ENCODE results near the gene RTN4R.
"Not testable (repeated sequence)": the region's sequence is repeated elsewhere in the genome, so short reads cannot be mapped to it uniquely, and the experiment has no call there.

The RTN4R gene

DNA sequence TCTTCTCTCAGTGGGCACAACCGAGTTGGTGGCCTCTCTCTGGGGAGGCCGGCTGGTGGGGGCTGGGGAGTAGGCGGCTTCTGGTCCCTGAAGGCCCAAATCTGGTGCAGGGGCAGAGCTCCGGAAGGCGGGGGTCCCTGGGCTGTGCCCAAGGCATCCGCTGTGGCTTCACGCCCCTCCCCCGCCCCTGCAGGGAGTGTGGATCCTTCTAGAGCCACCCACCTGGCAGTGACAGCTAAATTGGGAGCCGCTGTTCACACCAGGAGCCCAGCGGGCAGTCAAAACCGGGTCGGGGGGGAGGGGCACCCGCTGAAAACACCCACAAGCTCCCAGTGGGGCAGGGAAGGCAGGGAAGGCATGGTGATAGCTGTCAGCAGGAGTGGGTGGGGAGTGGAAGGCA lies 4.6 kb upstream of the RTN4R start:
- in situ Hi-C loops (cut with MboI; ENCODE audit: low sequenced_read_pairs): no loop called here

DNA sequence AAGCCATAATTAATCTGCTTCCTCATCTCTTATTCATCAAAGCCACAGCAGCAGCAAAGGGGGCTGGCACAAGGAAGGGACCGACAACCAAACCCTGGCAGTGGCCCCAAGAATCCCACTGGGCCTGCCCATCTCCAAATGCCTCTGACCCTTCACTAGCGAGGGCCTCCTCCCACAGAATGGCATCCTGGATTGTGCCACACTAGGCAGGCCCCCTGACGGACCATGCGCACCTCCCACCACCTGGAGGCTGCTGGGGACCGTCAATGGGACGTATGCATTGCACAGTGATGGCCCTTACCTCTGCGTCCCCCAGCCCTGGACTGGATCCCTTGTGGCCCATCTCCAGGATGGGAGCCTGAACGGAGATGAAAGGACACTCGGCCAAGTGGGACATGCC lies 4.1 kb upstream of the RTN4R start:
- in situ Hi-C loops (cut with MboI; ENCODE audit: low sequenced_read_pairs): no loop called here

DNA sequence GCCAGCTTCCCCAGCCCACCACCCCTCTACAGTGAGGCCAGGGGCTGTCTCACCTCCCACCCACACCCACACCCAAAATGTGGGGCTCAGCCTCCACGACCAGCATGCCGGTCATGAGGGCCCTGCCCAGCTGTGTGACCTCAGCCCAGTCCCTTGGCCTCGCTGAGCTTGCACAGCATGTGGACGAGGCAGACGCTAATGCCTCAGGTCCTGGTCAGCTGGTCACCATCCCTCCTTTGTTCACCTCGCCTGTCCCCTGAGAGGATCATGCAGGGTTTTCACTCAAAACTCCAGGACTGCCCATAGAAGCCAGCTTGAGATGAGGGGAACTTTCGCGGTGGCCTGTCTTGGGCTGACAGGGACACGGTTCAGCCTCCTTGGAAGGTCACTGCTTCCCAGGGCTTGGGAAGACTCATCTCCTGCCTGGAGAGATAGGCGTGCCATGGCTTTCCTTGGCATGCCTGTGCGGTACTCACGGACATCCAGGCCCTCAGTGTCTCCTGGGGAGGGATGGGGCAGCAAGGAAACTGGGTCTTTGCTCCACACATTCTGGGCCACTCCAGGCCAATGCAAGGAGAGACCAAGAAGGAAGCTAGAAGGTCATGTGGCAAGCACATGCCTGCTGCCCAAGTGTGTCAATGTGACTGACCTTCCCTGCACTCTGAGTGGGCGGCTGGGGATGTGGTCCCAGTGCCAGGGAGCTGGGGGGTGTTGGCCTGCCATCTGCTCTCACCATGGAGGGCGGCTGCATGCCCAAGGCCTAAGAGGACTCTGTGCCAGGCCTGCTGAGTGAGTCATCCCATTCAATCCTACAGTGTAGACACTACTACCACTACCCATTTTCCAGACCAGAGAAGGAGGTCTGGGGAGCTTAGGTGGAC lies 3.2 kb upstream of the RTN4R start:
- in situ Hi-C loops (cut with MboI; ENCODE audit: low sequenced_read_pairs): no loop called here

DNA sequence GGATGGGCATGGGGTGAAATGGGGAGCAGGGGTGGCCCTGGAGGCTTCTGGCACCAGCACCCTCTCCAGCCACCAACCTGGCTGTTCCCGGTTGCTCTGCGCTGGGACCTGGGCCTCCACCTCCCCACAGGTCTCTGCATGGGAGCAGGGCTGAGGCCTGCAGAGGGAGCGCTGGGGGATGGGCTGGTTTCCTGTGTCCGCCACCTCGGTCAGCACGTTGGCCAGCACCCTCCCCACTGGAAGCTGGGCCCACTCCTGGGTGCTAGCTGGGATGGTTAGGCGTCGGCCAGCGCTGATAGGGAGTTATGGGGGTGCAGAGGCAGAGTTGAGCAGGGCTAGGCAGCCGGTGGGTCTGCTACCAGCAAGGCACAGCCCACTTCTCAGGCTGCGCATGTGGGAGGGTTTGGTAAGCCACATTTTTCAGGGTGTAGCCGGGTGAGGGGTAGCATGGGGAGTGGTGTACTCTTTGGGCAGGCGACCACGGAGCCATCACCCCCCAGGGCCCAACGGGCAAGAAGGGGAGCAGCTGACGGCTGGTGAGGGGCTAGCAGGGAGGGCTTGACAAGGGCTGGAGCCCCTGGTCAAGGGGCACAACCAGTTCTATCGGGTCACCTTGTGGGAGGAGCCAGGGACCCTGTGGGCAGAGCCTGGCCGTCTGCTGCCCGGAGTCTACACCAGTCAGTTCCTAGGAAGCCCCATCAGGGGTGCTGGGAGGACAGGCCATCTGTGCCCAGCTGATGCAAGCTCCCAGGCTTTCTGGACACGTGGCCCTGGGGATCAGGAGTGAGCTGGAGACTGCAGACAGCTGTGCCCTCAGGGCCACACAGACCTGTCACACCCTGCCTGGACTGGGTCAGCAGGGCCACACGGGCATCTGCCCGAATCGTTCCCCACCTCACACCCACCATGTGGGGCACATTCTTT lies 2.3 kb upstream of the RTN4R start:
- in situ Hi-C loops (cut with MboI; ENCODE audit: low sequenced_read_pairs): not testable (repeated sequence)

DNA sequence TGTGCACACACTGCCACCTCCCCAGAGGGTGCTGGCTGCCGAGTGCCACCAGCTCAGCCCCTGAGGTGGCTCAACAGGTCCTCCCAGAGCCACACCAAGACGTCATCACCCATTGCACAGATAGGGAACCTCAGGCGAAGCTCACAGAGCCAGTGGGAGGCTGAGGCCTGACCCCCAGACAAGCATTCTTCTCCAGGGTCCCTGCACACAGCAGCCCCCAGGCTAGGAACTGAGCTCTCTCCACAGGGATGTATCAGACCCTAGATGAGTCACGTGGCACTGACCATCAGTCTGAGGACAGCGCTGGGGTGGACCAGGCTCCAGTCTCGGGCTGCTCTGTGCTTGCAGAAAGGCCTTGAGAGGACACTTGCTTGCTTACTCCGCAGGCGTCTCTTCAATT lies 1.6 kb upstream of the RTN4R start:
- in situ Hi-C loops (cut with MboI; ENCODE audit: low sequenced_read_pairs): loop anchor here (10.0 kb wide), 1 partner anchor 115 kb away; the partner anchor contains the start of gene CCDC188

DNA sequence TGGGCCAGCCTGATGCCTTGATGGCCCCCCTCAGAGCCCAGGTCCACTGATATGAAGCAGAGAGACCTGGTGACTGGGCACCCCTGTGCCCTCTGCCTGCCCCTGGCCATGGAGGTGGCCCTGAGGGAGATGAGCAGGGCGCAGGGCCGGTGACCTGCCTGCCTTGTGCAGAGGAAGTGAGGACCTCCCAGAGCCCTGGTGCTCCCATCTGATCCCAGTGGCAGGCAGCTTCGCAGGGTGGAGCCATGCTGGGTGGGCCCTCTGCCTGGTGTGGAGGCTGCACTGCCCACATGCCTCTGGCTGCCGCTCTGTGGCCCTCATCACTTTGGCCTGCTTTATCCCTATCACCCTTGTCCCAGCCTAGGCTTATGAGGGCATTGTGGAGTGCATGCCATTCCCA lies 1.1 kb upstream of the RTN4R start:
- in situ Hi-C loops (cut with MboI; ENCODE audit: low sequenced_read_pairs): loop anchor here (10.0 kb wide), 1 partner anchor 114 kb away; the partner anchor contains the start of gene CCDC188

DNA sequence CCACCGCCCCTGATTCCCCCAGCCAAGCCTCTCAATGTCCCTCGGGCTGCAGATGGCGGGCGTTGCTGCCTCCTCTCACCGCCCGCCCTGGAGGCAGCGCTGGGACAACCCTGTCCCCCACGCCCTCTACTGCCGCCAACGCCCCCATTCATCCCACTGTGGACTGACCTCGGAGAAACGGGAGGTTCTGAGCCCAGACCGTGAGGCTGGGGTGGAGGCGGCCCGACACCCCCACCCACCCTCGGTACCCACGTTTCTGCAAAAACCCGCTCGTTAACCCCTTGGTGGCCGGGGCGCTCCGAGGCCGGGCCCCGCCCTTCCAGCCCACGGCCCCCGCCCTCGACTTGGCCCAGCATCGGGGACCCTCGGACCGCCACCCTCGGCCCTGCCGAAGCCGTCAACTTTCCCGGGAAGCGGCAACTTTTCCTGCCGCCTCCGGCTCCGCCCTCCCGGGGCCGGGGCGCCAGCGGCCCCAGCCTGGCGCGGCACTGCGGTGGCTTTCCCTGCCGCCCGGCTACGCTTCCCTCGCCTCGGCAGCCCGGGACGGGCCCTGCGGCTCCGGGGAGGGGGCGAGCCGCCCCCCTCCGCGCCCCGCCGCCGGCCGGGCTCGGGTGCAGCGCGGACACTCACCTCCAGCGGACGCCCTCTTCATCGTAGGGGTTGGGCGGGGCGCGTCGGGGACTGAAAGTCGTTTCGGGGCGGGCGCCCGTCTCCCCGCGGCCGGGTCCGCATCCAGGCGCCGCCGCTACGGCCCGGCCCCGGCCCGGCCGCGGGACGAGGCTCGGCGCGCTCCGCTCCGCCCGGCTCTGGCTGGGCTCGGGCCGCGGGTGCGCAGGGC lies 458 bp downstream of the RTN4R start:
- in situ Hi-C loops (cut with MboI; ENCODE audit: low sequenced_read_pairs): loop anchor here (10.0 kb wide), 1 partner anchor 113 kb away; the partner anchor contains the start of gene CCDC188

DNA sequence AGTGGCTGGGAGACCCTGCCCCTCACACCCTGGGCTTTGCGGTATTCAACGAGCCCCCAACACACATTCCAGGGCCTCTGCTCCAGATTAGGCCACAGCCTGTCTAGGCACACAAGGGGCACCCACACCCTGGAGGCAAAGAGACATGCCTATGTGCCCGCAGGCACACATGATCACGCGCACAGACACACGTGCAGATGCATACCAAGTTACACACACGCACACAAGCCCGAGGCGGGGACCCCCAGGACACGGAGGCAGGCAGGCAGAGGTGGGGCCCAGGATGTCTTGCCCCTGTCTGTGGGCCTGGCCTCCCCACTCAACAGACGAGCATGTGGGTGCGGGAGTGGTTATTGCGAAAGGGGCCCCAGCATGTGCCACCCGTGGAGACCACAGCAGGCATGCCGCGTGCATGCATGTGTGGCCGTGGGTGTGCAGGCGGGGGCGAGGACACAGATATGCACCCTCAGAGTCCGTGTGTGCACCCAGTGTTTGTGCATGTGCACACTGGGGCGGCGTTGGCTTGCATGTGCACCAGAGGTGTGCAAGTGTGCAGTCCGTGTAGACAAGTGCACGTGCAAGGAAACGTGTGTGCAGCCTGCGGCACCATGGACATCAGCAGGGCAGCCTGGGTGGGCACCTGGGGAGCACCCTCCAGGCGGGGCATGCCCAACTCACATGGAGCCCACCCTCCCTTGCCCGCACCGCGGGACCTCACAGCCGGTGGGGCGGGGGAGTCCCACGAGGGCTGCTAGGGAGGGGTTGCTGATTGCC lies 1.3 kb downstream of the RTN4R start:
- in situ Hi-C loops (cut with MboI; ENCODE audit: low sequenced_read_pairs): loop anchor here (10.0 kb wide), 1 partner anchor 112 kb away; the partner anchor contains the start of gene CCDC188

DNA sequence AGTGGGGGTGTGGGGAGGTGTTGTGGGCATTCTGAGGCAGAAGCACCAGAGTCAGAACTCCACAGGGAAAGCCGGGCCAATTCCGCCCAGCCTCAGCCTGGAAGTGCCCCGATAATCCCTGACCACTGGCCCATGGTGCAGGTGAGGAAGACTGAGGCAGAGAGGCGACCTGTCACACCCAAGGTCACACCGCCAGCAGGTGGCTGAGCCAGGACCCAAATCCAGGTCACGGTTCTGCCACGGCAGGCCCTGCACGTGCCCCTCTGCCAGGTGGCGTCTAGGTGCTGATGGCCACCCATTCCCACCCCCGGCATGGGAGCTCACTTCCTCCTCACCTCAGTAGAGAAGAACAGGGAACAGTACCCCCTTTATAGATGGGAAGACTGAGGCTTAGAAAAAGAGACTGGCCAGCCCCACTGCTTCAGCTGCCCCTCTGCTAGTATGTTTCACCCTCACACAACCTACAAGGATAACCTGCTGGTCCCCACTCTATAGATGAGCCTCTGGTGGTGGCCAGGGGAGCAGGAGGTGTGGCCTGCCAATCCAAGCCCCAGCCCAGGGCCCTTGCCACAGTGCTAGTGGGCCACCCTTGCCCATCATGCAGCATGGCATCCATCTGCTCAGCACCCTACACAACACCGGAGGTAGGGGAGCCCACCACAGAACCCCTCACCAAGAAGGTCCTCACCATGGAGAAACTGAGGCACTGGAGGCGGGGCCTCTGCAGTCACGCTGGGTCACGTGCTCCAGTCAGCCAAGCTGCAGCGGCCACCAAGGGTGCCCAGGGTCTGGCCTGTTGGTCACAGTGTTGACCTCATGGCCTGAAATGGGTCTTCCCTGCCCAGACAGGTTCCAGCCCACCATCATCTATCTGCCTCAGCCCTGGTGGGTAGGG lies 2.1 kb downstream of the RTN4R start:
- in situ Hi-C loops (cut with MboI; ENCODE audit: low sequenced_read_pairs): loop anchor here (10.0 kb wide), 1 partner anchor 111 kb away; the partner anchor contains the start of gene CCDC188

DNA sequence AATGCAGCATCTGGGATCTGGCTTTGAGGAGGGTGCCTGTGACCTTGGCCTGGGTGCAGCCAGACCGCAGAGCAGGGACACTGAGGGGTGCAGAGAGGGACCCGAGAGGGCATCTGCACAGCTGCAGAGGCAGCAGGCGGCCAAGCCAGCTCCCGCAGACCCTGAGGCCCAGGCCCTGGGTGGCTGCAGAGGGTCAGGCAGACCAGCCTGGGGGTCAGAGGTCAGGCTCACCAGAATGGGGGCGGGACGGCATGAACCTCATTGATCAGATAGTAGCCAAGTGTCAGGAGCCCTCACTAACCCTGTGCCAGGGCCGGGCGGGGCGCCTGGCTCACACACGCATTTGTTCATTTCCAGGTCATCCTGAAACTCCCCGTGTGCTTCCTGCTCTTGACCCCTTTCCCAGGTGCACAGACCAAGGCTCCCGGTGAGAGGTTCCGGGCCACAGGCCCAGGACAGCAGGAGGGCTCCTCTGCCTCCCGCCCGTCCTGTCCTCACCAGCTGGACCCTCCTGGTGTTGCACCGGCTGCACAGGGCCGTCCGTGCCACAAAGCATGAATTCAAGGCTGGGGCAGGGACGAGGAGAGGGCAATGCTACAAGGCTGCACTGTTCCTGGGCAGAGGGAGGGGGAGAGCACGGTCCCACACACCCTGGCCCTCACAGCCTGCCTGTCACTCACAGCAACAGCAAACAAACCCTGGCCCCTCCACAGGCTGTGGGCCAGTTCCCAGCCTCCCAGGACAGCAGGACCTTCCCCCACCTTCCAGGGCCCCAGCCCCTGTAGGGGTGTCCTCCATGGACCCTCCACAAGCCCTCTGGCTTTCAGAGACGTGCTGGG lies 3.3 kb downstream of the RTN4R start:
- in situ Hi-C loops (cut with MboI; ENCODE audit: low sequenced_read_pairs): loop anchor here (10.0 kb wide), 1 partner anchor 110 kb away; the partner anchor contains the start of gene CCDC188

DNA sequence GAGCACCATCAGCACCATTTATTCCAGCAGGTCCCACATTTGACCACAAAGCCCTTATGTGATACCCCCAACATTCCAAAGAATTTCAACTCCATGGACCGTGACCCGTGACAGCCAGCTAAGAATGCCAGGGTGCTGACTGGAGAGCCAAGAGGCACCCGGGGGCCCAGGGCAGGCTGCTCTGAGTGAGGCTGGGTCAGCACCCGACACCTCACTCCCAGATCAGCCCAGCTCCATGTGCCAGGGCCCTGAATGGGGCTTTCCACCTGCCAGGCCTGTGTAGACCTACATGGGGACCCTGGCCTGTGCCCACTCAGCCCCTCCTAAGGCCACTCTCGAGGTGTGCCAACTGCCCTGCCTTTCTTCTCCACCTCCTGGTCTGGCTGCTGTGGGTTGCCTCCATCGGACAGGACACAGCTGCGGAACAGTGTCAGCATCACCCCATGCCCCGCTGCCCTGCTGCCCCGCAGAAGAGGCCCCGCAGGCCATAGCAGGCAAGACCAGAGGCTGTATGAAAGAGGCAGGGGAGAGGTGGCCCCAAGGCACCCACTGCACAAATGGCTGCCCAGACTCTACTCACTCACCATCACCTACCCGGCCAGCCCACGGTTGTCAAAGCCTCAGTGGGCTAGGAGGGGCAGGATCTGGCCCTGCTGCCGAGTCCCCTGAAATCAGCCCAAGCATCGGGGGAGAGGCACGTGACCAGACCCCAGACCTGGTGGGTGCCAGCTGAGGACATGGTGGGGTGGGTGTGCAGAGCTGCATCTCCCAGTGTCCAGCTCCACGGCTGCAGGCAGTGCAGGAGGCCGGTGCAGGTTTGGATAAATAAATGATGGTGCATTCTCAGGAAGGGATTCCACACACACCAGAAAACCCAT lies 4.5 kb downstream of the RTN4R start:
- in situ Hi-C loops (cut with MboI; ENCODE audit: low sequenced_read_pairs): loop anchor here (10.0 kb wide), 1 partner anchor 109 kb away; the partner anchor contains the start of gene CCDC188

DNA sequence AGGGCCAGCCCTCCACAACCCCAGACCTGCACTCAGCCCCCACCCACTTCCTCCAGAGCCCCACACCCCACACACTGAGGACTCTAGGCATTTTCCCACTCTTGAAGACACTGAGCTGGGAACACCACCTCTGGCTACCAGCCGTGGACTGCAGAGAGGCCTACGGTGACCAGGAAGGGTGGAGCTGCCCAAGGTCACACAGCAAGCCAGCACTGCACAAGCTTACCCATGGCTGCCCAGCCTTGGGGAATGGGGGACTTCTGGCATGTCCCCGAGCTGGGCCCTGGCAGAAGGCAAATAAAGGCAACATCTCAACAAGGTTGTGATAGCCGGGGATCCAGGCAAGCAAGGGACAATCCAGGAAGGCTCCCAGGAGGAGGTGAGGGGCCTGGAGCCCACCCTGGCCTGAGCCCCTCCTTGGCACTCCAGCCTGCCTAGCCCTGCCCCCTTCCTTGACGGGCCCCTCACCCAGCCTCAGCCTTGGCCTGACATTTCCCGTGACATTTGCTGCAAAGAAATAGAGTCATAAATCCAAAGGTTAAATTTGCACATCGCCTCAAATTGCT lies 5.5 kb downstream of the RTN4R start:
- in situ Hi-C loops (cut with MboI; ENCODE audit: low sequenced_read_pairs): loop anchor here (10.0 kb wide), 1 partner anchor 108 kb away; the partner anchor contains the start of gene CCDC188

DNA sequence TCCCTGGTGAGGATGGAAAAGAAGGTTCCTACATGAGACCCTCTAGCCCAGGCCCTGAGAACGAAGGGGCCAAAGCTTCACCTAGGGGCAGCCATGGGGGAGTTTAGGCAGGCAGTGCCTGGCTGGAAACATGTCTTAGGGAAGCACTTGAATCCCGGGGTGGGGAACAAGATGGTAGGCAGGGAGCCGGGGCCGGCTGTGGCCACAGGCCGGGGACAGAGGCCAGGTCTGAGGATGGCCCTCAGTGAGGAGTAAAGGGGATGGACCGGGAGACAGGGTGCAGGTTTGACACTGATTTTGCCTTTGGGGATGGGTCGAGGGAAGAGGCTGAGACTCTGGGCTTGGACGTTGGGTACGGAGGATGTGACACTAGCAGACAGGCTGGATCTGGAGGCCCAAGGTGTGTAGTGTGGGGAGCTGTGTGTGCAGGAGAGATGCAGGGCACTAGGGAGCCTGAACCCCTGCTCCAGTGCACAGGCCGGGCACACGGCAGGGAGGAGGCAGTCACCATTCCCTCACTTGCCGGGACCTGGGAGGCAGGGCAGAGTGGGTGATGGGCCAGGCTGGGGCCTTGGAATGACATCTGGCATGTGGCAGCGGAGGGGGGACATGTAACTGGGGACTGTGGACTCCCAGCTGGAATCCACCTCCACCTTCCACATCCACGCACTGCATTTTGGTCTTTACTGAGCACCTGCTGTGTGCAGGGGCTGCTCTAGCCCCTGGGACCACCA lies 6.1 kb downstream of the RTN4R start:
- in situ Hi-C loops (cut with MboI; ENCODE audit: low sequenced_read_pairs): loop anchor here (10.0 kb wide), 1 partner anchor 107 kb away; the partner anchor contains the start of gene CCDC188

DNA sequence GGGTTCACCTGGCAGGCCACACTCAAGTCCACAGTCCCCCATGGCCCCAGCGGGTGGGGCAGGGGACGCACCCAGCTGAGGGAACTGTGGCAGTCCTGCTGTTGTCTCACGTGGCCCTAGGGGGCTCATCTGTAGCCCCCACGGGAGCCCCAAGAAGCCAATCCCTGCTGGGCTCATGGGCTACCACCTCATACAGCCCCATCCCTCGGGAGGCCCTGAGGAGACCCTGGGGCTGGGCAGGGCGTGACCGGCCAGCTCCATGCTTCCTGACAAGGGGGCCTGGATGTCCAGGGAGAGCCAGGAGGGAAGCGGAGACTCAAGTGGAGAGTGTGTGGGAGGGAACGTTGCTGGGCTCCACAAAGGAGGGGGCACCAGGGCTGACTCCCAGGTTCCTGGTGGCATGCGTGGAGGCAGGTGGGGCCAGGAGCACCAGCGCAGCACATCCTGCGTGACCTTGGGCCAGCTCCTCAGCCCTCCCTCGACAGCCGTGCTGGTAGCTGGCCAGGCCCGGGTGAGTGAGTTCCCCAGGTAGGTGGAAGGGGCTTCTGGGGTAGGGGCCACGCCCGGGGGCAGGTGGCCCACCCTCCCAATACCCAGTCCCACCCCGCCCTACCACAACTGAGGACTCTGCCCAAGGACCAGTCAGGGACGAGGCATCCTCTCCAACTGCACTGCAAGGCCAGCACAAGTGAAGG lies 7.9 kb downstream of the RTN4R start:
- in situ Hi-C loops (cut with MboI; ENCODE audit: low sequenced_read_pairs): loop anchor here (10.0 kb wide), 1 partner anchor 105 kb away; the partner anchor contains the start of gene CCDC188

DNA sequence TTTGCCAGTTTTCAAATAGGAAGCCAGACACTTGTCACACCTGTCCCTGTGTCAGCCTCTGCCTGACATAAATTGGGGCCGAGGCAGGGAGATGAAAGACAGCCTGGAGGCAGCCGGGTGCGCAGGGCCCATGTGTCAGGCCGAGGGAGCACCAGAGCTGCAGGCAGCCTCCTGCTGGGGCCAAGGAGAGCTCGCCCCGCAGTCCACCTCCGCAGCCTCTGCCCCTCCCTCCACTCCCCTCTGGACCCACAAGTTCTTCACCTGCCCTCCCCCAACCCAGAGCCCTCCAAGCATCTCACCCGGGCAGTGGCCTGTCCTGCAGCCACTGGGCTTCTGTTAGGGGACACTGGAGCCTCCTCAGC lies 8.8 kb downstream of the RTN4R start:
- in situ Hi-C loops (cut with MboI; ENCODE audit: low sequenced_read_pairs): no loop called here
